Activated CD8-positive, alpha-beta T cell treated with anti-CD3 and anti-CD28 coated beads for 36 hours (primary cell): Measurements from ENCODE around the gene PIERCE2. TPM values are rescaled to one million over a fixed set of nuclear protein-coding genes. Genes with fewer than 3 reads are reported as not detected.
A peak's percentile ranks its signal among the peaks of the same experiment; 100 is the strongest.

Source experiments
- ATAC-seq: fragments of 200-7000 bp; cut with Tn5 transposase; one replicate; pipeline ENCODE4 v1.10.0; 2021; ENCODE audit warnings: mild to moderate bottlenecking, moderate library complexity
- CTCF ChIA-PET: fragments of 350-600 bp; sonication (Branson Sonifier 250); formaldehyde crosslinking; loops from one replicate; lab custom pipeline; 2021; ENCODE audit warnings: antibody characterized with exemption; lab: Charles Lee
- POLR2A ChIA-PET: fragments of 350-600 bp; sonication (Branson Sonifier 250); formaldehyde crosslinking; loops from one replicate; lab custom pipeline; 2021; ENCODE audit warnings: antibody characterized with exemption; lab: Charles Lee
- DNase-seq: peaks from one replicate; pipeline ENCODE4 v3.0.0-alpha.2; 2020
- H3K27ac Mint-ChIP-seq: one replicate; pipeline ENCODE4 v1.8.0; 2021; ENCODE audit warnings: mild to moderate bottlenecking, mixed read lengths
- H3K27me3 Mint-ChIP-seq: one replicate; pipeline ENCODE4 v1.8.0; 2021; ENCODE audit warnings: mixed read lengths
- H3K36me3 Mint-ChIP-seq: one replicate; pipeline ENCODE4 v1.8.0; 2021; ENCODE audit warnings: low read depth, mixed read lengths
- H3K4me1 Mint-ChIP-seq: one replicate; pipeline ENCODE4 v1.8.0; 2021; ENCODE audit warnings: low read depth, mixed read lengths
- H3K4me3 Mint-ChIP-seq: one replicate; pipeline ENCODE4 v1.8.0; 2021; ENCODE audit warnings: mild to moderate bottlenecking, moderate library complexity, mixed read lengths
- H3K9me3 Mint-ChIP-seq: one replicate; pipeline ENCODE4 v1.8.0; 2021; ENCODE audit warnings: mixed read lengths
- intact Hi-C: fragments of 100-400 bp; cut with micrococcal nuclease; formaldehyde crosslinking; loops from one replicate; pipeline ENCODE4 v1.10.0; 2022
- total RNA-seq, 2 experiments: library from RNA; stranded (reverse); gene quantifications; one replicate each; pipeline ENCODE4 v1.2.3, GENCODE V29; 2021
- TF ChIP-seq, protein P1 (sequence below): fragments of 200-600 bp; IDR thresholded peaks from one replicate; pipeline ENCODE4 v1.8.0; 2022; ENCODE audit warnings: antibody characterized with exemption, mild to moderate bottlenecking

Gene PIERCE2
- total RNA-seq, 2 experiments from 2014 or later = not detected

DNA sequence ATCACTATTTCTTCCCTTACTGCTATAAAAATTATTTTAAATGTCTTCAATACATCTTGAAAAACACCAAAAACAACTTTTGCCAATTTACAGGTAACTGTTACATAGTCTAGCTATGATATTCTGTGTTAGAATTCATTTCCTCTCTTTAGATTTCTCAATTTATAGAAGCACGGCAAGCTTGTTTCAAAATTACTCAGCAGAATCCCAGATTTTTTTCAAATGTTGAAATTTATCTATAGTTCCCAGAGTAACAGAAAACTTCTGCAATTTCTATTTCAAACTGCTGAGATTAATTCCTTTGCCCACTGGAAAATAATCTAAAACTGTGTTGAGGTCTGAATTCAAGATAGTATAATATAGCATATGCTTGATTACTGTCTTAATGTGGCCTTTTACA lies 41.3 kb upstream of the PIERCE2 start:
- CTCF ChIA-PET = interaction anchor here (1.2 kb wide), 1 partner anchor 72 kb away, joined by 3 read pairs; no protein-coding TSS in a partner anchor
- POLR2A ChIA-PET = no interaction called here
- DNase-seq (no peak), ATAC-seq (no peak)
- peaks cover 3% of the 10 kb centered on the region for H3K36me3 Mint-ChIP-seq
- TF ChIP-seq, protein P1, sequence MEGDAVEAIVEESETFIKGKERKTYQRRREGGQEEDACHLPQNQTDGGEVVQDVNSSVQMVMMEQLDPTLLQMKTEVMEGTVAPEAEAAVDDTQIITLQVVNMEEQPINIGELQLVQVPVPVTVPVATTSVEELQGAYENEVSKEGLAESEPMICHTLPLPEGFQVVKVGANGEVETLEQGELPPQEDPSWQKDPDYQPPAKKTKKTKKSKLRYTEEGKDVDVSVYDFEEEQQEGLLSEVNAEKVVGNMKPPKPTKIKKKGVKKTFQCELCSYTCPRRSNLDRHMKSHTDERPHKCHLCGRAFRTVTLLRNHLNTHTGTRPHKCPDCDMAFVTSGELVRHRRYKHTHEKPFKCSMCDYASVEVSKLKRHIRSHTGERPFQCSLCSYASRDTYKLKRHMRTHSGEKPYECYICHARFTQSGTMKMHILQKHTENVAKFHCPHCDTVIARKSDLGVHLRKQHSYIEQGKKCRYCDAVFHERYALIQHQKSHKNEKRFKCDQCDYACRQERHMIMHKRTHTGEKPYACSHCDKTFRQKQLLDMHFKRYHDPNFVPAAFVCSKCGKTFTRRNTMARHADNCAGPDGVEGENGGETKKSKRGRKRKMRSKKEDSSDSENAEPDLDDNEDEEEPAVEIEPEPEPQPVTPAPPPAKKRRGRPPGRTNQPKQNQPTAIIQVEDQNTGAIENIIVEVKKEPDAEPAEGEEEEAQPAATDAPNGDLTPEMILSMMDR = no peak
- no peak overlapping the region for H3K4me3 Mint-ChIP-seq
- H3K27me3 Mint-ChIP-seq = no peaks in the 10 kb centered on the region
- H3K27ac Mint-ChIP-seq = no peak overlapping the region
- intact Hi-C loops = no loop called here
- no peaks in the 10 kb centered on the region for H3K9me3 Mint-ChIP-seq
- peaks cover 3% of the 10 kb centered on the region for H3K4me1 Mint-ChIP-seq

DNA sequence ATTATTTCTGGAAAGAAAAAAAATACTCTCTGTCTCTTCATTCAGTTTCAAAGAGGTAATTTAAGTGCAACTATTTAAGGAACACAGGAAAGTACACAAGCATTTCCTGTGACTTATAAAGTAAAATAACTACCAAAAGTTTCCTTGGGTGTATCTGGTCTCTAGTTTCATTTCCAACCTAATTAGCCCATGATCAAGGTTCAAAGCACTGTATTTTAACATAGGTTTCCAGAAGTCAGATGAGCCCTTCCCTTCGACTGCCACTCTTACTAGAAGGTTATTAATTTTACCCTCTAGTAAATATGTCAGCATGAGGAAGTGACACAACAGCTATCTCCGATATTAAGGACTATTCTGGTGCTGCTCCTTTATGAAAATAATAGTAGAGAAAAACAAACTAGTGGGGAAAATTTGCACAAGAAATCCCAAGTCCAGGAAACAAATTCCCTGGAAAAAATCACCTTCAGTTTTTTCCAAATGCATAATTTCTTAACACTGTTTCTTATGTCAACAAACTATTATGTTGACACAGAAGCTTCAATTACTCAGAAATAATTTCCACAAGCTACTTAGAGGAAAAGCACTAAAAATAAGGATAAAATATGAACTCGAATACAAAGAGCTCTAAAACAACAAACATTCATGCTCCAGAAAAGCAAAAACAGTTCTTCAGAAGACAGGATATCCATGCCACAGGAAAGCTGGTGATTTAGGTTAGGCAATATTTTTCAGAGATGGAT lies 35.4 kb upstream of the PIERCE2 start:
- H3K9me3 Mint-ChIP-seq = no peaks in the 10 kb centered on the region
- ATAC-seq = no peak
- H3K27me3 Mint-ChIP-seq = no peaks in the 10 kb centered on the region
- peaks cover 17% of the 10 kb centered on the region for H3K36me3 Mint-ChIP-seq
- TF ChIP-seq, protein P1 = no peak
- CTCF ChIA-PET = interaction anchor here (0.7 to 2.3 kb wide), 5 partner anchors 9 to 66 kb away, joined by 3 to 8 read pairs (median 3); no protein-coding TSS in a partner anchor
- H3K4me3 Mint-ChIP-seq = no peak overlapping the region
- DNase-seq = no peak
- peak overlapping the region; percentile 61 for H3K27ac Mint-ChIP-seq
- POLR2A ChIA-PET = no interaction called here
- intact Hi-C loops = no loop called here
- H3K4me1 Mint-ChIP-seq = peaks cover 4% of the 10 kb centered on the region

- Mint-ChIP-seq H3K27me3 (no peaks in the 10 kb centered on the region), H3K4me3 (no peak overlapping the region), H3K9me3 (no peaks in the 10 kb centered on the region), H3K4me1 (no peaks in the 10 kb centered on the region), H3K36me3 (peaks cover 22% of the 10 kb centered on the region), H3K27ac (no peak overlapping the region)
- TF ChIP-seq, protein P1 = no peak
- POLR2A ChIA-PET = no interaction called here
- CTCF ChIA-PET = no interaction called here
- DNase-seq (no peak), ATAC-seq (no peak)
- intact Hi-C loops = no loop called here
Observed at GRCh38 chr15:55379095-55379494, 29.2 kb upstream of the PIERCE2 start.

- intact Hi-C loops = no loop called here
- H3K27ac Mint-ChIP-seq = no peak overlapping the region
- peaks cover 17% of the 10 kb centered on the region for H3K36me3 Mint-ChIP-seq
- DNase-seq = no peak
- H3K4me3 Mint-ChIP-seq = no peak overlapping the region
- ChIA-PET POLR2A (no interaction called here), CTCF (no interaction called here)
- H3K9me3 Mint-ChIP-seq = no peaks in the 10 kb centered on the region
- H3K27me3 Mint-ChIP-seq = no peaks in the 10 kb centered on the region
- TF ChIP-seq, protein P1 = no peak
- no peaks in the 10 kb centered on the region for H3K4me1 Mint-ChIP-seq
- no peak for ATAC-seq
Observed at GRCh38 chr15:55381595-55381994, 26.7 kb upstream of the PIERCE2 start.

DNA sequence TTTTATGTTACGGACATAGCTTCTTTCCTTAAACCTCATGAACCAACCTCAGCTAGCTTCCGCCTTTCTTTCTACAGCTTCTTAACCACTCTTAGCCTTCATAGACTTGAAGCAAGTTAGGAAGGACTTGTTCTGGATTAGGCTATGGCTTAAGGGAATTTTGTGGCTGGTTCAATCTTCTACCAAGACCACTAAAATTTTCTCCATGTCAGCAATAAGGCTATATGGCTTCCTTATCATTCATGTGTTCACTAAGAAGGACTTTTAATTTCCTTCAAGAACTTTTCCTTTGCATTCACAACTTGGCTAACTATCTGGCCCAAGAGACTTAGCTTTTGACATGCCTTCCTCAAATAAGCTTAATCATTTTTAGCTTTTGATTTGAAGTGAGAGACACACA lies 24.6 kb upstream of the PIERCE2 start:
- Mint-ChIP-seq H3K4me3 (no peak overlapping the region), H3K36me3 (peaks cover 16% of the 10 kb centered on the region), H3K27ac (no peak overlapping the region), H3K4me1 (no peaks in the 10 kb centered on the region), H3K9me3 (no peaks in the 10 kb centered on the region), H3K27me3 (no peaks in the 10 kb centered on the region)
- TF ChIP-seq, protein P1 = no peak
- intact Hi-C loops = no loop called here
- DNase-seq (no peak), ATAC-seq (no peak)
- ChIA-PET CTCF (interaction anchor here (0.8 to 2.2 kb wide), 2 partner anchors 10 to 25 kb away, joined by 3 to 4 read pairs; partner anchors contain the start of genes CCPG1 and PIERCE2), POLR2A (no interaction called here)
